ENCODE data around the gene DLAT.

DNA sequence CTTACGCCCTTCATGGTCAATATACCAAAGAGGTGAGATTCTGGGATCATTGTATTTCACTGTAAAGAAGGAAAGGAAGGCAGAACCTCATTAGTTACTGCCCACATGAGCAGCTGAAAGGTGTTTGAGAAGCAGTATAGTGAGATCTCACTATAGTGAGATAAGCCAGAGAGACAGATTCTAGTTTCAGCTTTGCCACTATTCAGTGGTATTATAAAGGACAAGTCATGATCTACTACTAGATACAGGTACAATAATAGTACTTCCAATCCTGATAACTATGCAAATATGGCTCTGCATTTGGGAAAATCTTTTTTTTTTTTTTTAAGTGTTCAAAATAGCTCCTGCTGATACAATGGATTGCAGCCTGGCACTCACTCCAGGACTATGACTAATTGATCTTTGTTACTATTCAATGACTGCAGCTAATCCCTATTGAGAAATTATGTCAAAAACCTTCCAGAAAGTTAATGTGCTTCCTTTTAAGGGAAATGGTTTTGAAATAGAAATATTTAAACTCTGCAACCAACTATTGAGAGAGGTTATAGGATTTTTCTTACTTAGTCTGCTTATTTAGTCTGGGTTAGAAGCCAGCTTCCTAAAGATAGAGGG lies 8.3 kb upstream of the DLAT start:
- TF ChIP-seq, protein P1, sequence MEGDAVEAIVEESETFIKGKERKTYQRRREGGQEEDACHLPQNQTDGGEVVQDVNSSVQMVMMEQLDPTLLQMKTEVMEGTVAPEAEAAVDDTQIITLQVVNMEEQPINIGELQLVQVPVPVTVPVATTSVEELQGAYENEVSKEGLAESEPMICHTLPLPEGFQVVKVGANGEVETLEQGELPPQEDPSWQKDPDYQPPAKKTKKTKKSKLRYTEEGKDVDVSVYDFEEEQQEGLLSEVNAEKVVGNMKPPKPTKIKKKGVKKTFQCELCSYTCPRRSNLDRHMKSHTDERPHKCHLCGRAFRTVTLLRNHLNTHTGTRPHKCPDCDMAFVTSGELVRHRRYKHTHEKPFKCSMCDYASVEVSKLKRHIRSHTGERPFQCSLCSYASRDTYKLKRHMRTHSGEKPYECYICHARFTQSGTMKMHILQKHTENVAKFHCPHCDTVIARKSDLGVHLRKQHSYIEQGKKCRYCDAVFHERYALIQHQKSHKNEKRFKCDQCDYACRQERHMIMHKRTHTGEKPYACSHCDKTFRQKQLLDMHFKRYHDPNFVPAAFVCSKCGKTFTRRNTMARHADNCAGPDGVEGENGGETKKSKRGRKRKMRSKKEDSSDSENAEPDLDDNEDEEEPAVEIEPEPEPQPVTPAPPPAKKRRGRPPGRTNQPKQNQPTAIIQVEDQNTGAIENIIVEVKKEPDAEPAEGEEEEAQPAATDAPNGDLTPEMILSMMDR (IDR thresholded peaks at IDR 0.05): no peak
- no peak for TF ChIP-seq POLR2A (IDR thresholded peaks at IDR 0.05)
